Mesodermal cell (in vitro differentiated cells): ENCODE data around the gene AZIN2.
"Not testable (repeated sequence)": the region's sequence is repeated elsewhere in the genome, so short reads cannot be mapped to it uniquely, and the experiment has no call there.

ENCODE experiments used
- H3K27ac ChIP-seq: 2 replicates; pipeline ENCODE4 v1.7.0; 2013; ENCODE audit warnings: mild to moderate bottlenecking, low read depth, low read length, moderate library complexity; ENCODE audit not compliant: severe bottlenecking
- H3K36me3 ChIP-seq: 2 replicates; pipeline ENCODE4 v1.7.1; 2013; ENCODE audit warnings: mild to moderate bottlenecking, low read length, moderate library complexity; ENCODE audit not compliant: control insufficient read depth, insufficient read depth
- H3K4me1 ChIP-seq: one replicate; pipeline ENCODE4 v1.7.1; 2013; ENCODE audit warnings: mild to moderate bottlenecking, low read length; ENCODE audit not compliant: insufficient read depth, control insufficient read depth, poor library complexity, severe bottlenecking
- H3K4me3 ChIP-seq: 2 replicates; pipeline ENCODE4 v1.7.0; 2013; ENCODE audit warnings: low read length, control low read depth, mild to moderate bottlenecking; ENCODE audit not compliant: insufficient read depth, poor library complexity, severe bottlenecking; ENCODE audit errors: extremely low read depth
- H3K9me3 ChIP-seq: 2 replicates; pipeline ENCODE4 v1.7.1; 2013; ENCODE audit warnings: mild to moderate bottlenecking, low read length, moderate library complexity; ENCODE audit not compliant: control insufficient read depth
- WGBS, 2 experiments: methylation state at CpG; one replicate each; pipeline ENCODE4 v1.1.5; 2013; ENCODE audit warnings: missing lambda C conversion rate in 2 of 2; ENCODE audit not compliant: insufficient coverage in 2 of 2; 5-methylcytosine and 5-hydroxymethylcytosine counted together

Gene AZIN2

DNA sequence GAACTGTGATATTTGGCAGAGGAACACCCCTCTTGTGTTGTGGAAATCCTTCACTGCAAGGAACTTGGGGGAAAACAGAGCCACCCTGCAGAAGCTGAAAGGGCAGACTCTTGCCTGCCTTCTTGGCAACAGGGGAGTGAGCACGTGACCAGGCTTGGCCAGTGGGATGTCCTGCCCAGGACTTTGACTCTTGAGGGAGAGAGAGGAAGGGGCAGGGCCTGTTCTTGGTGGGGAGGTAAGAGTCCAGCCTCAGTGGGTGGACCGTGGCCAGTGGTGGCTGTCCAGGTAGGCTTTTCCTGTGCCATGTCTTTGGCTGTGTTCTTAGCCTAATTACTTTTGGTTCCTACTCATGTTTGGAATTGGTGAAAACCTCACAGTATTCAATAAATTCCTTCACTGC, 35.7 kb upstream of the AZIN2 start:
- WGBS, 2 experiments = 78 to 80% methylated on average over 1 to 2 of the region's 2 CpGs
- H3K4me1 ChIP-seq = no peaks in the 10 kb centered on the region
- no peaks in the 10 kb centered on the region for H3K9me3 ChIP-seq
- H3K4me3 ChIP-seq = no peak overlapping the region
- no peaks in the 10 kb centered on the region for H3K36me3 ChIP-seq
- H3K27ac ChIP-seq = no peak overlapping the region

DNA sequence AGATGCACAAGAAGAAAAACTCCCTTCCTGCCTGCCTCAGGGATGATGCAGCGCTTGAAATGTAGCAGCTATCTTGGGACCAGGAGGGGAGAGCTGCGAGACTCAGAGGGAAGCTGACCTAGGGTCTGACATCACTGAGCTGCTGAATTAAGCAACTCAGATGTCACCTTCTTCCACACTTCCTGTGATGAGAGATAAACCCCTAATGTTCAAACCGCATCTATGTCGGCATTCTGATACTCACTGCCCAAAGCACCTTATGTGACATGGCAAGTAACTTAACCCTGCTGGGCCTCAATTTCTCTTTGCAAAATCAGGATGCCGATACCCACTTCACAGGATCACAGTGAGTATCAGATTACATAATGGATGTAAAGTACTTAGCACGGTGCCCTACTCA, 35.1 kb upstream of the AZIN2 start:
- Histone ChIP-seq H3K4me1 (no peaks in the 10 kb centered on the region), H3K27ac (no peak overlapping the region), H3K36me3 (no peaks in the 10 kb centered on the region), H3K9me3 (no peaks in the 10 kb centered on the region), H3K4me3 (no peak overlapping the region)
- WGBS, 2 experiments = 89 to 93% methylated on average over 4 of the region's 6 CpGs

DNA sequence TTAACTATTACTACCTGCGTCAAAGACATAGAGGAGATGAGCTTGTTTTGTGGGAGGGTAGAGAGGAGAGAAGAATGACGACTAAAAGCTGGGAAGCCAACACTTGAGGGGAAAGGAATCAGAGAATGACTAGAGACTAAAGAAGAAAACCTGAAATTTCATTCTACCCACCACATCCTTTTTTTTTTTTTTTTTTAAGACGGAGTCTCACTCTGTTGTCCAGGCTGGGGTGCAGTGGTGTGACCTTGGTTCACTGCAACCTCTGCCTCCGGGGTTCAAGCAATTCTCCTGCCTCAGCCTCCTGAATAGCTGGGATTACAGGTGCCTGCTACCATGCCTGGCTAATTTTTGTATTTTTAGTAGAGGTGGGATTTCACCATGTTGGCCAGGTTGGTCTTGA, 34.7 kb upstream of the AZIN2 start:
- not testable (repeated sequence) for H3K36me3 ChIP-seq, H3K4me3 ChIP-seq, H3K9me3 ChIP-seq, H3K4me1 ChIP-seq, H3K27ac ChIP-seq
- WGBS, 2 experiments = 94% methylated on average over 2 of the region's 4 CpGs; no CpG with 5 or more reads in 1 of the 2 experiments

DNA sequence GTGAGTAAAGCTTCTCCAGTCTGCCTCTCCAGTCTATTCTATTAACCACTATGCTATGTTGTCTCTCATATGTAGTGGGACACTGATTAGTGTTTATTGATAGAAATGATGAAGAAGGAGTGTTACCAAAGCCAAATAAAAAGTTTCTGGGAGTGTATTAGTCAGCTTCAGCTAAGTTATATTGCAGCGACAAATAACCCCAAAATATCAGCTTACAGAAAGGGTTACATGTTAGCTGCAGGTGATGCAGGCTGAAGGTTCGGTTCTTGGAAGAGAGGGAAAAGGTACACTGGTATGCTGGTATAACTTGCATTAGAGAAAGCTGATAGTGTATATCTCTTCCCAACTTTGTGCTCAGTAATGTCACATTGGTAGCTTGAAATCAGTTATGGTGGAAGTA, 33.7 kb upstream of the AZIN2 start:
- Histone ChIP-seq H3K4me3 (no peak overlapping the region), H3K36me3 (no peaks in the 10 kb centered on the region), H3K9me3 (no peaks in the 10 kb centered on the region), H3K4me1 (no peaks in the 10 kb centered on the region), H3K27ac (no peak overlapping the region)
- WGBS, 2 experiments = 86 to 93% methylated on average over 1 to 2 of the region's 2 CpGs

DNA sequence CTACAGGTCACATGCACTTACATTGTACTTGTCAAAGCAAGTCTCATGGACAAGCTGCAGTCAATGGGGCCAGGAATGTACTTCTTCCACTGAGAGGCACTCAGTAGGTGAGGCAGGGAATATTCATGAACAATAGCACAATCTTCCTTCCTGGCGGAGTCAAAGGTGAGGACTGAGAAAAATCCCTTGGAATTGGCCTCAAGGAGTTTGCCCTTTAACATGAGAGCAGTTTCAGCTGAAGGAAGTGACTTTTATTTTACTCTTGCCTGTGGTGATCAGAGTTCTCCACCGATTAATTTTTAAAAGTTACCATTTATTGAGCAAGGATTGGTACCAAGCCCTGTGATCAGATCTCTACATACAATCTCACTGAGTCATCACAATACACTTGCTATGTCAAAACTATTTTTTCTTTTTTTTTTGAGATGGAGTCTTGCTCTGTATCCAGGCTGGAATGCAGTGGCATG, 33.1 kb upstream of the AZIN2 start:
- H3K9me3 ChIP-seq = no peaks in the 10 kb centered on the region
- H3K27ac ChIP-seq = no peak overlapping the region
- no peaks in the 10 kb centered on the region for H3K4me1 ChIP-seq
- WGBS, 2 experiments = 100% methylated on average over 1 to 2 of the region's 2 CpGs
- H3K4me3 ChIP-seq = no peak overlapping the region
- no peaks in the 10 kb centered on the region for H3K36me3 ChIP-seq

DNA sequence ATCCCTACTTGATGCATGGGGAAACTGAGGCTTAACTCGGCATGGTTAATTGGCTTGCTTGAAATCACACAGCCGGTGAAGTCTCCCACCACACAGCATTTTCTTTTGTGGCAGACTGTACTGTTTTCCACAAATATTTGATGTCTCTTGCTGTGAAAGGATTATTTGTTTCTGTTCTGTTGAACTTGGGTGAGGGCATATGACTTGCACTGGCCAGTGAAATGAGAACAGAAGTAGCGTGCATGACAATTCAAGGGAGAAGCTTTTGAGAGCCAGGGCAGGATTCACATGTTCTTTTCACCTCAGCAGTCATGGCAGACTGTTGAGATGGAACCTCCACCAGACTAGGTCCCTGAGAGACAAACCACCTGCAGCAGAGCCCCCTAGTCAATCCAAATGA, 32.5 kb upstream of the AZIN2 start:
- Histone ChIP-seq H3K9me3 (no peaks in the 10 kb centered on the region), H3K27ac (no peak overlapping the region), H3K4me3 (no peak overlapping the region), H3K4me1 (no peaks in the 10 kb centered on the region), H3K36me3 (no peaks in the 10 kb centered on the region)
- WGBS, 2 experiments = 83 to 100% methylated on average over 1 of the region's 3 CpGs

DNA sequence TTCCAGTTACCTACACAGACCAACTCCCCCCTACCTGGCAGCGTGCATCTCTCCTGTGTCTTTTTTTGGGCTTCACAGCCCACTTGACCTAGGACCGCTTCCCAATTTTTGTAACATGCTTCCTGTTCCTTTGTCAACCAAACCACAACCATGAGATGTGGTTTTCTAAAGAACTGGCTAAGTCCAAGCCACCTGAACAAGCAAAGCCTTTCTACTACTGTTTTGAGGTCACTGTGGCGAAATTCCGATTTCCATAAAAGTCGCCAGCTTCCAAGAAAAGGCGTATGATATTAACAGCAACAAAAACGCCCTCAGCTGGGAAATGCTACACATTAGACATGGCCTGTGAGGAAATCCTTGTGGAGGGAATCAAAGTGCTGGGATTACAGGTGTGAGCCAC, 31.6 kb upstream of the AZIN2 start:
- Histone ChIP-seq H3K9me3 (no peaks in the 10 kb centered on the region), H3K27ac (no peak overlapping the region), H3K36me3 (no peaks in the 10 kb centered on the region), H3K4me3 (no peak overlapping the region), H3K4me1 (no peaks in the 10 kb centered on the region)
- 91 to 97% methylated on average over 6 to 7 of the region's 7 CpGs for WGBS, 2 experiments

DNA sequence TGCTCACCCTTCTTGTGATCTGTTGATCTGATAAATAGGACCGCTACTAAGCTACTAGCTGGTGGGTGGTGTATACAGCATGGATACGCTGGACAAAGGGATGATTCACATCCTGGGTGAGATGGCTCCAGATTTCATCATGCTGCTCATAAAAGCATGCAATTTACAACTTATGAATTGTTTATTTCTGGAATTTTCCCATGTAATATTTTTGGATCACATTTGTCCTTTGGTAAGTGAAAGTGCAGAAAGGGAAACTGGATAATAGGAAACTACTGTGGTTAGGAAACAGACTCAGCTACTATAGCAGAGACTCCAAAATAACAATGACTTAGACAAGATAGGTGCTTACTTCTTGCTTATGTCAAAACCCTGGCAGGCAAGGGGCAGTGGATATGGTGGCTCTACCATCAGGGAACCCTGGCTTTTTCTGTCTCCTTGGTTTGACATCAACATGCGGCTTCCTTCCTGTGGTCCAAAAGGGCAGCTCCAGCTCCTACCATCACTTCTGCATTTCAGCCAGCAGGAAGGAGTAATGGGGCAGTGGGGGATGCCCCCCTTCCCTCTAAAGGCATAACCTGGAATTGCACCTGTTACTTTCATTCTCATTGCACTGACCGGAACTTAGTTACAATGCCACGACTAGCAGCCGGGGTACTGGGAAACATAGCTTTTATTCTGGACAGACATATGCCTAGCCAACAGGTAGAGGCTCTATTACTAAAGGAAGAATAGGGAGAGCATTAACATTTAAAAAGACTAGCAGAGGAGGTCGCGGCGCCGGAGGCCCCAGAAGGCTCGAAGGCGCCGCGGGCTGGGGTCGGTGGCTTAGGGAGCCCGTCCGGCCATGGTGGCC, 30.5 kb upstream of the AZIN2 start:
- H3K36me3 ChIP-seq = no peaks in the 10 kb centered on the region
- no peak overlapping the region for H3K4me3 ChIP-seq
- H3K27ac ChIP-seq = no peak overlapping the region
- no peaks in the 10 kb centered on the region for H3K9me3 ChIP-seq
- WGBS, 2 experiments = 97 to 100% methylated on average over 3 to 5 of the region's 17 CpGs
- no peaks in the 10 kb centered on the region for H3K4me1 ChIP-seq

DNA sequence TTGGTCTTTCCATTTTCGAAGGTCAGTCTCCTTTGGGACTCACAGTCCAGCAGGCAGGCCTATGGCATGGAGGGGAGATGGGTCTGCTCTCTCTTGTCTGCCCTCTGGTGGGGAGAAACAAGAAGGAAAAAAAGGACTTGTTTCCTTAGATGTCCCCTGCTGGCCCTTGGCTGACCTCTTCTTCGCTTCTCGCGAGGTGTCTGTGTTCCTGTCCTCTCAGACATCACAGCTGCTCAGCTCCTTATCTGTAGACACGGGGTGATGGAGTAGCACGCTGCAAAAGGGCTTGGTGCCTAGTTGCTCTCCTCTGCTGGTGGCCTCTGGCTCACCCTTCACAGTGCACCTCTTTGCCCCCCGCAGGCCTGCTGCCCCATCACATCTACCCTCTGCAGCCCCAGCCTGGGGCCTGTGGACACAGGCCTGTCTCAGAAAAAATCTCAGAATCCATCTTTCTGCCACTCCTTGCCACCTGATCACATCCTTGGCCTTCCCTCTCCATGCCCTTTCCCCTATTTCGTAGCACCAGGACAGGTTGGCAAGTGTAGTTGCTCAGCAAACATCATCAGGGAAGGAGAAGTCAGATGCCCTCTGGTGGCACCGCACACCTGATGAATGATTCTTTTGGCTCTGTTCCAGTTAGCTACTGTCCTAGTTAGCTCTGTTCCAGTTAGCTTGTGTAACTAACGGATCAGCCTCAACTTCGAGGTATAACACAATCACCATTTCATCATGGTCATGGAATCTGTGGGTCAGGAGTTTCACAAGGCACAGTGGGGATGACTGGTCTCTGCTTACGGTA, 25.5 kb upstream of the AZIN2 start:
- Histone ChIP-seq H3K4me3 (no peak overlapping the region), H3K36me3 (no peaks in the 10 kb centered on the region), H3K4me1 (peaks cover 2% of the 10 kb centered on the region), H3K9me3 (no peaks in the 10 kb centered on the region), H3K27ac (no peak overlapping the region)
- WGBS, 2 experiments = 61 to 70% methylated on average over 8 to 12 of the region's 12 CpGs

DNA sequence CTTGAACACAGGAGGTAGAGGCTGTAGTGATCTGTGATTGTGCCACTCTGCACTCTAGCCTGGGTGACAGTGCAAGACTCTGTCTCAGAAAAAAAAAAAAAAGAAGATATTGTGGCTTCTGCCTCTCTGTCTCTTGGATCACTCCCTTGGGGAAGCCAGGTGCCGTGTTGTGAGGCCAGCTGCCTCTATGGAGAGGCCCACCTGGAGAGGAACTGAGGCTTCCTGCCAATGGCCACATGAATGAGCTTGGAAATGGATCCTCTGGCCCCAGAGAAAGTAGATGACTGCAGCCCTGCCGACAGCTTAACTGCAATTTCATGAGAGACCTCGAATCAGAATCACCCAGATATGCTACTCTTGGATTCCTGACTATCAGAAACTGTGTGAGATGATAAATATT, 24.5 kb upstream of the AZIN2 start:
- Histone ChIP-seq H3K27ac (no peak overlapping the region), H3K4me3 (no peak overlapping the region), H3K36me3 (no peaks in the 10 kb centered on the region), H3K4me1 (peaks cover 4% of the 10 kb centered on the region), H3K9me3 (peaks cover 1% of the 10 kb centered on the region)
- 86 to 100% methylated on average over 1 of the region's 3 CpGs for WGBS, 2 experiments

DNA sequence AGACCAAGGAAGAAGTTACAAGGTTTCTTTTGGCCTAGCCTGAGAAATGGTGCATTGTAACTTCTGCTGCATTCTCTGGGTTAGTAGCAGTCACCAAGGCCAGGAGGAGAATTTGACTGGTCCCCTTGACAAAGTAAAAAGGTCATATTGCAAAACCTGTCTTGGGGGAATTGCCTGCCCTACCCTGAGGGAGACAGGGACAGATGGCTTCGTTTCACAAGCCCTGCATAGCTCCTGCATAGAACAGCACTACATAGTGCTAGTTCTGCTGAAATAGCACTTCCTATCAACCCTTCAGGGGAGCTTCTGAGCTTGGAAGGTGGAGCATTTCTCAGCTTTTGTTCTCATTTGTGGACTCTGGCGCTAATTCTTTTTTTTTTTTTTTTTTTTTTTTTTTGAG, 23.9 kb upstream of the AZIN2 start:
- 100% methylated on average over 1 of the region's 2 CpGs for WGBS, 2 experiments
- H3K9me3 ChIP-seq = peaks cover 8% of the 10 kb centered on the region
- no peak overlapping the region for H3K27ac ChIP-seq
- peaks cover 4% of the 10 kb centered on the region for H3K4me1 ChIP-seq
- H3K4me3 ChIP-seq = no peak overlapping the region
- no peaks in the 10 kb centered on the region for H3K36me3 ChIP-seq
